ENCODE measurements around the gene PTP4A2.
A peak's percentile ranks its signal among the peaks of the same experiment; 100 is the strongest.
"Not testable (repeated sequence)": the region's sequence is repeated elsewhere in the genome, so short reads cannot be mapped to it uniquely, and the experiment has no call there.

Gene PTP4A2

DNA sequence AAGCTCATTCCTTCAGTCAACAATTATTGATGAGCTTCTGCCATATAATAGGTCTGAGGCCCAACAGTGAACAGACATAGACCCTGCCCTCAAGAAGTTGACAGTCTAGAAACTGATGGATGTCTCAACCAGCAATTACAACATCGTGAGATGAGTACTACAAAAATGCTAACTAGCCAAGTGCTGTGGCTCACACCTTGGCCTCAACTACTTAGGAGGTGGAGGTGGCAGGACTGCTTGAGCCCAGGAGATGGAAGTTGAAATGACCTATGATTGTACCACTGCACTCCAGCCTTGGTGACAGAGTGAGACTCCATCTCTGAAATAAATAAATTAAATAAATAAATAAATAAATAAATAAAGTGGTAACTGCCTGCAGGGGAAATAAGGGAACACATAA lies 11.7 kb upstream of the PTP4A2 start:
- no peak for DNase-seq

DNA sequence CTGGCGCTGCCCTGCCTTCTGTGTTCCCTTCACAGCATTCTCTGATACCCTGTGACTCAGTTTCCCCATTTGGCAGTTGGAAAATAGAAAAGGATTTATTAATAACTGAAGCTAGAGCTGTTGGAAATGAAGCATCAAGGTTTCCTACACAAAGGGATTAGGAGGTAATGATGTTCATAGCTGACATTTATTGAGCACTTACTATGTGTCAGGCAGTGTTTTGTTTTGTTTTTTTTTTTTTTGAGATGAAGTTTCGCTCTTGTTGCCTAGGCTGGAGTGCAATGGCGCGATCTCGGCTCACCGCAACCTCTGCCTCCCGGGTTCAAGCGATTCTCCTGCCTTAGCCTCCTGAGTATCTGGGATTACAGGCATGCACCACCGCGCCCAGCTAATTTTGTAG lies 7.5 kb upstream of the PTP4A2 start:
- DNase-seq = not testable (repeated sequence)

DNA sequence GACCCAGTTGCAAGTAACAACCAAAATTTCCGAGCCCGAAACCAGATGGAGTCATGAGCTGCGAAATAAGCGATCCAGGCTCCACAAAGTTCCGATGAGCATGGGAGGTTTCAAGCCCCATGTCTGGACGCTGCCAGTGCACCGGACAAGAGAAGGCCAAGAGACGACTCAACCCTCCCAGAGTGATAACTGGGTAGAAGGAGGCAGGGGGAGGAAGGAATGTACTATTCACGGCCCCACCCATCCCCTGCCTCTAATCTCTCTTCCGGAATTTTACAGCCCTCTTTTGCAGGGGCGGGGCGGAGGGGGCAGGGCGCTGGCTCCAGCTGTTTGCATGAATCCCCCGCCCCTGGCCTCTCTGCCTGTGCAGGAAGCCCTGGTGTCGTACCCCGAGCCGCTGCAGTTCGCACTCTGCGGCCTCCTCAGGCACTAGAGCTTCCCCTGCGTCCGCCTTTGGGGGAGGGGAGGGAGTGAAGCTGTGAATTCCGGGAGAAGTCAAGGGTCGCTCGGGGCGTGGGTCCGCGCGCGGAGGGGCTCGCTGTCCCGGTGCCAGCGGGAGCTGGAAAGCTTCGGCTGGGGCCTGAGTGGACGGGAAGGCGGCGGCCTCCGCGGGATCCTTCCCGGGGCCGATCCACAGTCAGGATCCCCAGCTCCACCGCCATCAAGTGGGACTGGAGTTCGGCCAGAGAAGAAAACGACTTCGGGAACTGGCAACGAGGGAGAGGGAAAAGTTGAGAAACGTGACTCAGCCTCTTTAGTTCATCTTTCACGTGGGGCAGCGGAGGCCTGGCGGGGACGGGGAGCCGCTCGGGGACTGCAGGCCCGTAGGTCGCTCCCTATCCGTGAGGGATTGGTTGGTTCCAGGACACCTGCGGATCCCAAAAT lies 6.3 kb upstream of the PTP4A2 start:
- DNase-seq = peak; percentile 82 to 84 (median 84)

DNA sequence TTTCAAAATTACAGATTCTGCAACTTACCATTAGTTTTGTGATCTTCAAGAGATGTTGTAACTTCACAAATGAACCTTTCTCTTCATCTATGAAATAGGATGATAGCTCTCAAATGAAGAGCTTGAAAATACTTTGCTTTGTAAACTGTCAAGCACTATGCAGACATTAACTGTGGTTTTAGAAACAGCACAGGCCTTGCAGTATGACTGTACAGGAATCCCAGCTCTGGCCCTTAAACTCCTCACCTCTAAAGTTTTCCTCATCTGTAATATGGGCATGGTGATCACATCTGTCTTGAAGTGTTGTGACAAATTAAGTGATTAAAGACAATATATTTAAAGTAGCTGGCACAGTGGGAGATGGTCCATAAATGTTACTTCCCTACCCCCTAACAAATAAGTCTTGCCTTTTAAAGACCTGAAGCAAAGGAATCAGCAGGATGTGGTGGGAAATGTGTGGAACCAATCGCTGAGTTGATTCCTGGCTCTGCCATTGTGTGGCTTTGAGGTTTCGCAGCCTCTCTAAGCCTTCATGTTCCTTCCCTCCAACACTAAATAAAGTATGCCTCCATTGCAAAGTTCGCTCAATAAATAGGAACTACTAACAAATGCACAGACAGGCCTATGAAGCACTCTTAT lies 5.5 kb upstream of the PTP4A2 start:
- DNase-seq = no peak

DNA sequence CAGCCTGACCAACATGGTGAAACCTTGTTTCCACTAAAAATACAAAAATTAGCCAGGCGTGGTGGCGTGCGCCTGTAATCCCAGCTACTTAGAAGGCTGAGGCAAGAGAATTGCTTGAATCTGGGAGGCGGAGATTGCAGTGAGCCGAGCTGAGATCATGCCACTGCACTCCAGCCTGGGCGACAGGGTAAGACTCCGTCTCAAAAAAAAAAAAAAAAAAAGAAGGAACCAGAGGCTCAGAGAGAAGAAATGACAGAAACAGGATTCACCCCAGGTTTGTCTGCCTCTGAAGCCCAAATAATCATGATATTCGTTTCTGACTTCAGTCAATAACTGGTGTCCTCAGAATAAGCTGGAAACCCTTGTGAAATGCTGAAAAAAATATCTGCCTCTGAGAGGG lies 3.9 kb upstream of the PTP4A2 start:
- peak; percentile 54 to 56 (median 55) for DNase-seq

DNA sequence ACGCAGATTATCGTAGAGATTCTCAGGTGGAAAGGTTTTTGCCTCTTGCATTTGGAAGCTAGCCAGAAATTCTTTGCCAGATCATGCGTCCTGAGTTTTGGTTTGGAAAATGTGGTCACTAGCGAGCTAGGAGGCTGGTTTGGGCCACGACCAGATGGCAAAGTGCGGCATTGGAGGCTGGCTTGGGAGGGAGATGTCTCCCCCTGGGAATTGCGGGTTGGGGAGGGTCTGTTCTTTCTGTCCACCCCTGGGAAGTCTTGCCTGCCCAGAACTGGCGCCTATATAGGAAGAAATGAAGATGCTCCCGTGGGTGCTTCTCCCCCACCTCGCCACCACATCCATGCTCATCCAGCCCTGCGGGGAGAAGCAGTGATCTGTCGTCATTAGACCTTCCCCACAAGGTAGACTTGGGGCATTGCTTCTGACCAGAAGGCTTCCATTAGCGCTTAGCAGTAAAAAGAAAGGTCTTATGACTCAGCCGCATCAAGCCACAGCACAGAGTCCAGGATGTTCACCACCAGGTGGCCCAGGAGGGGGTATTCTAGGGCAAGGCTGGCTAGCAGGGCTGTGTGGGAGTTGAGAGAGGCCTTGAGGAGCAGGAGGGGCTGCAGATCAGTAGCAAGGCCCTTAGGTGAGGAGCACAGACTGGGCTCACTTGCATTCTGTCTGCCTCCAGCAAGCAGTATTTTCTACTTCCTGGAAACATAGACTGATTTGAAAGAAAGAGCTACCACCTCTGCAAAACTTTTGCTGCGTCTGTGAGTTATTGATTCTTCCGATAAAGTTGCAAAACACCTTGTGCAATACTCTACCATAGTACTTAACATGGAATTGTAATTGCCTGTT lies 1.5 kb upstream of the PTP4A2 start:
- DNase-seq = peak; percentile 59 to 69 (median 61)

DNA sequence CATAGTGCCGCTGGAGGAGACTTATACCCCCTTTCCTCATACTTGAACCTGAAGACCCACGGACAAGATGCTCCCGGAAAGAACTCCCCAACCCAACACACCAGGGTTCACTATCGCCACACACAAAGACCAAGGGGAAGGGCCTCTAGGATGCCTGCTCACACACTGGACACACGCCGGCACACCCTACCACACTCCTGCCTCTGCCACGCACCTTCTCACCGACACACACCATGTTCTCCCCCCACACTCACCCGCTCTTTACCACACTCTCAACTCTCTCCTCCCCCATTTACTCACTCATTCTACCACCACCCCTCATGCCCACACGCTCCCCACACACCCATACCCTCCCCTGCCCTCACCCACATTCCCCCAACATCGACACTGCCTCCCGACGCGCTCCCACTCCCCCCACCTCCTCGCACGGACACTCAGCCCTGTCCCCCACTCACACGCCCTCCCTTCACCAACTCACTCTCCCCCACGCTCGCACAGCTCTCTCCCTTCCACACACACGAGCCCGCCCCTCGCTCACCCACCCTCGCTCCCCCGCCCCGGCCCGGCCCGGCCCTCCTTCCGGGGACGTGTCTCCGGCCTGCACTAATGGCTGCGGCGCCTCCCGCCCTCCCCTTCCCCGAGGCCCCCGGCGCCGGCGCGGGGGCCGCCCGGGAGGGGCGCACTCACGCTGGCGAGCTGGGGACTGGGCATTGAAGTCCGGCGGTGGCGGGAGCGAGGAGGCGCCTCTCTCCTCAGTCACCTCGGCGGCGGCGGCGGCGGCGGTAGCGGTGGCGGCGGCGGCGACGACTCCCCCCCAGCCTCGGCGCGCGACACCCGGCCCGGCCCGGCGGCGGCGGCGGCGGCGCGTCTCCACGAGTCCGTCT lies 626 bp downstream of the PTP4A2 start:
- DNase-seq = peak; percentile 69 to 91 (median 80)

DNA sequence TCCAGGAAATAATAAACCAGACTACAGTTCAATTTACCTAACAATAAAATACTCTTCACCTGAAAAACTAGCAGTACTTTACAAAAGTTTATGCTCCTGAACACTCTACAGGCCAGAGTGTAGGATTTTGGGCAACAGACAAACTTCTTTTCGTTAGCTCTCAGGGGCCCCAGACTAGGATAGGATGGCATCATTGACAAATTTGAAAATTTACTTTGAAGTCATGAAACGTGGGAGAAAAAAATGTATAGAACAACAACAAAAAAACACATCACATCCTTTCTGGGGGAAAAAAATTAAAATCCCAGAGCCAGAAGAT lies 1.2 kb downstream of the PTP4A2 start:
- DNase-seq = no peak

DNA sequence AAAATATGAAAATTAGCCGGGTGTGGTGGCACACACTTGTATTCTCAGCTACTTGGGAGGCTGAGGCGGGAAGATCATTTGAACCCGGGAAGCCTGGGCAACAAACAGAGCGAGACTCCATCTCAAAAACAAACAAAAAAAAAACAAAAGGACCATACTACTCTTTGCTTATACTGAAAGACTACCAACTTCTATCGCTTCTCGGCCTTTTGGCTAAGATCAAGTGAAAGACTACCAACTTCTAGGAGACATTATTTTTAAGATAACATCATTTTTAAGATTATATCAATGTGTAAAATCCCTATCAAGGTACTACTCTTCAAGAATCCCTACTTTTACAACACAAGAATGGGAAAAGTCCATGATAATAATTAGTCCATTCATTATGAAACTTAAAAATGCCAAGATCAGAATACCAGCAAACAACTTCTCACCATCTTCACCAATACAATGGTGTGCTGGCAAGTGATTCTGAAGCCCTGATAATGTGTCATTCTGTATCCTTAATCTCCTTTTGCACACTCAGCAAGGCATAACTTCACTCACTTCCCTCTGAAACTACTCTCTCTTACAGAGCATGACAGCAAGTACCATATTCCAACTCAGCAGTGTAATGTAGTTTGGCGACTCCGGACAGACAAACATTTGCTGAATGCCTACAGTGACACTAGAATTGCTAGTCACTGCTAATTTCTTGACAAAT lies 1.7 kb downstream of the PTP4A2 start:
- peak; percentile 43 to 71 (median 70) for DNase-seq

DNA sequence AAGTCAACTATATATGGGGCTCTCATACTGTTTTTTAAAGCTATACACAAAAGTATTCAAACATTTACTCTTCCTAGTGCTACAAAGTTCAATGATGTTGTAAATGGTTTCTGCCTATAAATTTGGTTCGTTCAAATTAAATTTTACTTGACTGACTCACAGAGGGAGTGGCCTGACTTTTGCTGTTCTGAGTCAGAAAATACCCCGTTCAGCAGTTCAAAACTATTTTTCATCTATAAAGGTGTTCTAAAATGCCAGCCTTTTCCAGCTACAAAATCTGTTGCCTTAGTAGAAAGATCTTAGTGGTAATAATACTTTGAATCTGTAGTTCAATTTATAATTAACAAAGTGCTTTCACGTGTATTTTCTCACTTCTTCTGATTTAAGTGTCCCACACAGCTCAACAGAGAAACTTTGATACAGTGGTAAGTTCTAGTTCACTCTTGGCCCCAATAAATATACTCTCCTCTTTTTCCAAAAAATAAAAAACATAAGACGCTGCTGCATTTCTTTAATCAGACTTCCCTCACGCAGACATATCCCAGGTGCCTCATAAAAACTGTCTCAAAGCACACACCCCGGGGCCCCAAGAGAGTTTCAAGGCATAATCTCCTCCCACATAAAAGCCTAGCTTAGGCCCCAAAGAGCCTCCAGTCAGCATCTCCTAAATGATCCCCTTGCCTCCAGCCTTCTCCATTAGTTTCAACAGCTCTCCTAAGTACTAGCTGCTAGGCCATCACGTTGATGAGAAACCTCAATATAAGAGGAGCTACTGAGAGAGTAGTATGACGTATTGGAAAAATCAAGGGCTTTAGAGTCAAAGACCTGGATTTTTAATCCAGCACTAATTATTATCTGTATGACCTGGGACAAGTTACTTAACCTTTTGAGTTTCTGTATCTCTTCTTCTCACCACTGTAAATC lies 3.2 kb downstream of the PTP4A2 start:
- peak; percentile 32 to 61 (median 49) for DNase-seq

- peak in 2 of 3 donors; percentile 31 to 52 for DNase-seq
These were observed 5.5 kb downstream of the PTP4A2 start for GRCh38 chr1:31932491-31933316.

- DNase-seq = peak; percentile 68 to 88 (median 87)
These were observed 6.5 kb downstream of the PTP4A2 start for GRCh38 chr1:31931593-31932225.

DNA sequence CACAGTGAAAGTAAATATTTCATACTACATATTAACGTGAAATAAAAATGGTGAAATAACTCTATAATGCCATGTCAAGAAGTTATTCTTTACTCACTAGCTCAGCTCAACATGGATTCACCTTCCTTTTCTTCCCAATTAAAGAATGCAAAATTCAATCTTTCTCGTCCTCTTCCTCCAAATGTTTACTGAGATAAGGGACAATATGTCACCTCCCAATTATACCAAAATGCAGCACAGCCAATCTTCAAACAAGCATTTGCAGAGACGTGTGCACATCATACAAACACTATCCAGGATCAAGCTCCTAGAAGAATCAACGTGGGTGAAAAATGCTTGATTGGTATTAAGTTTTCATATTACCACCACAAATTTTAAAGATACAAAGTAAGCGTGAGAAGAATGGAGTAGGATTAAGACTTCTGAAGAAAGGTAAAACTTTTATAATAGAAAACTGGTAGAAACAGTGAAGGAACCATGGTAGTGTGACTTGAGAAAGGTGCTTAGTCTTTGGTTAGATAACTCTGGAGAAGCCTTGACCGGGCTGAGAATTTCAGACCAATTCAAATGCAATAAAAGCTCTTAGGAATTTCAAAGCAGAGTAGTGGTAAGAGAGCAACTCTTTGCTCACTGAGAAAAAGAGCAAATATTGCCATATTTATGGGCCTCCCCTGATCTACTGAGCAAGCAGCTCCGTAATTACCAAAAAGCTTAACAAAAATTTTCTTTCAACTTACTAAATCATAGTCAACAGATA lies 7.2 kb downstream of the PTP4A2 start:
- no peak for DNase-seq

GRCh38 chr1:31927661-31927980 lies 10.5 kb downstream of the PTP4A2 start:
- DNase-seq = no peak

DNA sequence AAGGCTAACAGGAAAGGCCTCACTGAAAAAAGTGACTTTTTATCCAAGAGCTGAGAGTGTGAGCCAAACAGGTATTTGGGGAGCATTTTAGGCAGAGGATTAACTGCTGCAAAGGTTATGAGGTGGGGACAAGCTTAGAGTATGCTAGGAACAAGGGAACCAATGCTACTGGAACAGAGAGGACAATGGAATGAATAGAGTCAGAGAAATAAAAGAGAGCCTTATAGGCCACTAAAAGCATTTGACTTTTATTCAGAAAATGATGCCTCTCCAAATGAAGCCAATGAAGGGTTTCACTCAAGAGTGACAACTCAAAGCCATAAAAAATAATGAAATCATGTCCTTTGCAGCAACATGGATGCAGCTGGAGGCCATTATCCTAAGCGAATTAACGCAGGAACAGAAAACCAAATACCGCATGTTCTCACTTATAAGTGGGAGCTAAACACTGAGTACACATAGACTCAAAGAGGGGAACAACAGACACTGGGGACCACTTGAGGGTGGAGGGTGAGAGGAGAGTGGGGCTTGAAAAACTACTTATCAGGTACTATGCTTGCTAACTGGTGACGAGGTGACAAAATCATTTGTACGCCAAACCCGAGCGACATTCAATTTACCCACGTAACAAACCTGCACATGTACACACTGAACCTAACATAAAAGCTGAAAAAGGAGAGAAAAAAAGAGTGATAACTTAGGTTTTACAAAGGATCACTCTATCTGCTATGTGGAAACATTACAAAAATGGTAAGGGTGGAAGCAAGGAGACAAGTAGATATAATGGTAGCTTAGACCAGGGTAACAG lies 11.1 kb downstream of the PTP4A2 start:
- DNase-seq = no peak

DNA sequence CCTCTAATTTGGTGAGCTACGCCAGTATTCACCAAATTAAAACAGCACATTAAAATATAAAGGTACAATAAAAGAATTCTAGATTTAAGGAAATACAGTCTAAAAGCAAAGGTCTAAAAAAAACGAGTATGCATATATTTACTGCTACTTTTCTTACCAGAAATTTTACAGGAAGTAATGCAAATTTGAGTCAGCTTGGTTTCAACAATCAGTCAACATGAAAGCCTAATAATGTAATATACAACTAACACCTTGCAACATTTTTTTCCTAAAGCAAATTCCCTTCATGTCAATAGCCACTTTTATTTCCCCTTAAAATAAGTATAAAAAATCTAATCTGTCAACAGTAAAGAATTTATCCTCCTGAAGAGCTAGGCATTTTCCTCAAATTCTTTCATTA lies 11.9 kb downstream of the PTP4A2 start:
- DNase-seq = peak; percentile 30 to 75 (median 67)

DNA sequence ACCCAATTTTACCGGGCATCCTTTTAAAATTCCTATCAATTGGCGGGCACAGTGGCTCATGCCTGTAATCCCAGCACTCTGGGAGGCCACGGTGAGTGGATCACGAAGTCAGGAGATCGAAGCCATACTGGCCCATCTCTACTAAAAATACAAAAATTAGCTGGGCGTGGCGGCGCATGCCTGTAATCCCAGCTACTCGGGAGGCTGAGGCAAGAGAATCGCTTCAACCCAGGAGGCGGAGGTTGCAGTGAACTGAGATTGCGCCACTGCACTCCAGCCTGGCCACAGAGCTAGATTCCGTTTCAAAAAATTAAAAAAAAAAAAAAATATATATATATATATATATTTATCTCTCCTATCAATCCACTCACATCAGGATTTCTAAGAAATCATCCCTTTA lies 12.3 kb downstream of the PTP4A2 start:
- DNase-seq = not testable (repeated sequence)

DNA sequence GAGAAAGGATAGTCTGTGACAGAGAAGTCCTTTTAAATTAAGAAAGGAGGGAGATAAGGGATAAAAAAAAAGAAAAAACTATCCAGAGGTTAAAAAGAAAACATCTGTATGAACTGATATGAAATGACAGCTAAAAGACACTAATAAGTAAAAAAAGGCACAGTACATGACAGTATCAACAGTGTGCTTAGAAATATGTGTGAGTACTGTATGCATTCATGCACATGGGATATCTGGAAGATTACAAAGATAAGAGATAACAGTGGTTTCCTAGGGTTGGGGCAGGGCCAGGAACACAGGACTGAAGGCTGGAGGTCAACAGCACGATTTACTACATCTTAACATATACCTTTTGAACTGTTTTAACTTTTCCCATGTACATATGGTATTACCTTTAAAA lies 13.3 kb downstream of the PTP4A2 start:
- DNase-seq = no peak
